Fibroblast of upper back skin (primary cell): ENCODE data around the gene SSBP4.
"Not testable (repeated sequence)": the region's sequence is repeated elsewhere in the genome, so short reads cannot be mapped to it uniquely, and the experiment has no call there.

ENCODE experiments used
- DNase-seq: peaks from one replicate; pipeline ENCODE4 v3.0.0-alpha.2; 2013

The SSBP4 gene

GRCh38 chr19:18419195-18419698 lies at the start of gene SSBP4:
SSBP4 (plus strand) TSS chr19:18419398; CDS start chr19:18419649, 251 bp downstream.
- peak; percentile 78 for DNase-seq

- no peak for DNase-seq
These were observed 45.7 kb upstream of the SSBP4 start for GRCh38 chr19:18373407-18373891.

GRCh38 chr19:18373892-18374629 lies 45.1 kb upstream of the SSBP4 start:
- peak; percentile 97 for DNase-seq

GRCh38 chr19:18377026-18377425 lies 42.2 kb upstream of the SSBP4 start:
- no peak for DNase-seq

- peak; percentile 85 for DNase-seq
These were observed 39.1 kb upstream of the SSBP4 start for GRCh38 chr19:18379803-18380747.

GRCh38 chr19:18380843-18381242 lies 38.4 kb upstream of the SSBP4 start:
- DNase-seq, result no peak

- DNase-seq, result not testable (repeated sequence)
These were observed 35.6 kb upstream of the SSBP4 start for GRCh38 chr19:18383622-18384021.

- no peak for DNase-seq
These were observed 34.4 kb upstream of the SSBP4 start for GRCh38 chr19:18384775-18385174.

- no peak for DNase-seq
These were observed 33.9 kb upstream of the SSBP4 start for GRCh38 chr19:18385359-18385674.

GRCh38 chr19:18385675-18386542 lies 33.3 kb upstream of the SSBP4 start, which contains the start of gene GDF15:
GDF15 (plus strand) TSS chr19:18386158; CDS start chr19:18386190, 32 bp downstream.
- DNase-seq, result peak; percentile 78

- peak; percentile 74 for DNase-seq
These were observed 32.5 kb upstream of the SSBP4 start for GRCh38 chr19:18386543-18387271.

- DNase-seq, result peak; percentile 44
These were observed 30.9 kb upstream of the SSBP4 start for GRCh38 chr19:18388100-18388959.

GRCh38 chr19:18388960-18389725 lies 30.1 kb upstream of the SSBP4 start:
- DNase-seq, result no peak

GRCh38 chr19:18389726-18390064 lies 29.5 kb upstream of the SSBP4 start:
- DNase-seq, result no peak

GRCh38 chr19:18390065-18390907 lies 28.9 kb upstream of the SSBP4 start:
- no peak for DNase-seq

GRCh38 chr19:18391509-18392075 lies 27.6 kb upstream of the SSBP4 start:
- DNase-seq, result no peak

GRCh38 chr19:18392417-18392816 lies 26.8 kb upstream of the SSBP4 start:
- no peak for DNase-seq

- DNase-seq, result no peak
These were observed 26.3 kb upstream of the SSBP4 start for GRCh38 chr19:18392926-18393325.

GRCh38 chr19:18393836-18394235 lies 25.4 kb upstream of the SSBP4 start:
- DNase-seq, result no peak
